Activated T-cell treated with anti-CD3 and anti-CD28 coated beads, Interleukin-2, amount 50 U/mL, for 24 hours (primary cell): ENCODE measurements around the gene TMEM217.

Experiments used
- DNase-seq: peaks from one replicate; pipeline ENCODE4 v3.0.0-alpha.2; 2020
- H3K27ac Mint-ChIP-seq: 2 replicates; pipeline ENCODE4 v1.8.0; 2020; ENCODE audit warnings: mild to moderate bottlenecking, mixed read lengths
- H3K27me3 Mint-ChIP-seq: 2 replicates; pipeline ENCODE4 v1.8.0; 2020; ENCODE audit warnings: mixed read lengths
- H3K36me3 Mint-ChIP-seq: 2 replicates; pipeline ENCODE4 v1.8.0; 2020; ENCODE audit warnings: low read depth, mixed read lengths
- H3K4me1 Mint-ChIP-seq: 2 replicates; pipeline ENCODE4 v1.8.0; 2020; ENCODE audit warnings: low read depth, mixed read lengths
- H3K4me3 Mint-ChIP-seq: 2 replicates; pipeline ENCODE4 v1.8.0; 2020; ENCODE audit warnings: mild to moderate bottlenecking, moderate library complexity, mixed read lengths
- H3K9me3 Mint-ChIP-seq: 2 replicates; pipeline ENCODE4 v1.8.0; 2020; ENCODE audit warnings: mixed read lengths

TMEM217 gene

DNA sequence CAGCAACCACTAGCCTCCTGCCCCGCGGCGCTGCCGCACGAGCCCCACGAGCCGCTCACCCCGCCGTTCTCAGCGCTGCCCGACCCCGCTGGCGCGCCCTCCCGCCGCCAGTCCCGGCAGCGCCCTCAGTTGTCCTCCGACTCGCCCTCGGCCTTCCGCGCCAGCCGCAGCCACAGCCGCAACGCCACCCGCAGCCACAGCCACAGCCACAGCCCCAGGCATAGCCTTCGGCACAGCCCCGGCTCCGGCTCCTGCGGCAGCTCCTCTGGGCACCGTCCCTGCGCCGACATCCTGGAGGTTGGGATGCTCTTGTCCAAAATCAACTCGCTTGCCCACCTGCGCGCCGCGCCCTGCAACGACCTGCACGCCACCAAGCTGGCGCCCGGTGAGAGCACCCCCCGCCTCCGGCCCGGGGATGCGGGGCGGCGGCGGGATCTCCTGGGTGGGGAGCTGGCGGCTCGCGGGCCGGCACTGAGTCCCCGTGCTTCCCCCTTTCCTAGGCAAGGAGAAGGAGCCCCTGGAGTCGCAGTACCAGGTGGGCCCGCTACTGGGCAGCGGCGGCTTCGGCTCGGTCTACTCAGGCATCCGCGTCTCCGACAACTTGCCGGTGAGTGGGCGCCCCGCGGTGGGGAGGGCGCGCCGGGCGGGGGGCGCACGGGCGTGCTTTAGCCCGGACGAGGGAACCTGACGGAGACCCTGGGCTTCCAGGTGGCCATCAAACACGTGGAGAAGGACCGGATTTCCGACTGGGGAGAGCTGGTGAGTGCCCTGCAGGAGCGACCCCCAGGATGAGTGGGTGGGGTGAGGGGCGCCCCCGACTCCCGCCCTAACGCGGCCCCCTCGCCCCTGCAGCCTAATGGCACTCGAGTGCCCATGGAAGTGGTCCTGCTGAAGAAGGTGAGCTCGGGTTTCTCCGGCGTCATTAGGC lies 87.4 kb downstream of the TMEM217 start:
- H3K27me3 Mint-ChIP-seq: no peaks in the 10 kb centered on the region
- H3K4me3 Mint-ChIP-seq: peak overlapping the region; percentile 91
- H3K36me3 Mint-ChIP-seq: peaks cover 52% of the 10 kb centered on the region
- DNase-seq: peak; percentile 79
- peaks cover 50% of the 10 kb centered on the region for H3K4me1 Mint-ChIP-seq
- peak overlapping the region; percentile 95 for H3K27ac Mint-ChIP-seq
- H3K9me3 Mint-ChIP-seq: no peaks in the 10 kb centered on the region

GRCh38 chr6:37169496-37170272 lies 88.3 kb downstream of the TMEM217 start, which contains the start of gene PIM1:
TSS of gene PIM1 (plus strand) at chr6:37170152. CDS start at chr6:37170576, 424 bp downstream.
- H3K9me3 Mint-ChIP-seq: no peaks in the 10 kb centered on the region
- peaks cover 44% of the 10 kb centered on the region for H3K36me3 Mint-ChIP-seq
- H3K27ac Mint-ChIP-seq: peak within 1 kb of the TSS; percentile 97
- H3K4me3 Mint-ChIP-seq: peak within 1 kb of the TSS; percentile 91
- no peaks in the 10 kb centered on the region for H3K27me3 Mint-ChIP-seq
- peaks cover 42% of the 10 kb centered on the region for H3K4me1 Mint-ChIP-seq
- DNase-seq: peak; percentile 99

DNA sequence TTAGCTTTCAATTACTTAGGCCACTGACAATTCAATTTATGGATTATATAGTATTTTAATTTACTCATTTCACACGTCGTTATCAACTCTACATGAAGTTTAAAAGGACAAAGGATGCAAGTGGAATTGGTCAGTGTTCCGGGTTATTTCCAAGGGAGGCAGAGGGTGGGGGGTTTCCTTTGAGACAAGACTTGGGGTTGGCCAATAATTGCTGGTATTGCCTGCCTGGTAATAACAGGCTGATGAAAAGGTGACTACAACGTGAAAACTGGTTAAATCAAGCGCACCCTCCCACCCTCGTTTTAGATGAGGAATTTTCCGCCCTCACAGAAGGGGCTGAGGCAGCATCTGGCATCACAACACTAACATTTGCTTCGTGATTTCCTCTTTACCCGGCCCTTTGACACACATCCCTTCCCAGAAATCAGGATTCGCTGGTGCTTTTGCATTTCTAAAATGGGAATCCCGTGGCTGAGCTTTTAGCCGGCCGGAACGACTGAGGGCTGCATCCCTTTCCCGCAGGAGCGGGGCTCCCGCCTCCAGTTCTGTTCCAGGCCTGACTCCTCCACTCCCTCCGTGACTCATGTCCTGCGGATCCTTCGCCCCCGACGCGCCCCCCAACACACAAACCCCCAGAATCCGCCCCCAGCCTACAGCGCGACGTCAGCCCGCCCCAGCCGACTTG lies 89.0 kb downstream of the TMEM217 start:
- no peaks in the 10 kb centered on the region for H3K9me3 Mint-ChIP-seq
- no peaks in the 10 kb centered on the region for H3K27me3 Mint-ChIP-seq
- peaks cover 38% of the 10 kb centered on the region for H3K4me1 Mint-ChIP-seq
- peak overlapping the region; percentile 97 for H3K27ac Mint-ChIP-seq
- H3K4me3 Mint-ChIP-seq: peak overlapping the region; percentile 90
- H3K36me3 Mint-ChIP-seq: peaks cover 37% of the 10 kb centered on the region
- no peak for DNase-seq

GRCh38 chr6:37168163-37168758 lies 89.7 kb downstream of the TMEM217 start:
- H3K27me3 Mint-ChIP-seq: no peaks in the 10 kb centered on the region
- H3K27ac Mint-ChIP-seq: peak overlapping the region; percentile 23
- H3K4me3 Mint-ChIP-seq: peak overlapping the region; percentile 90
- H3K9me3 Mint-ChIP-seq: no peaks in the 10 kb centered on the region
- peaks cover 30% of the 10 kb centered on the region for H3K36me3 Mint-ChIP-seq
- H3K4me1 Mint-ChIP-seq: peaks cover 31% of the 10 kb centered on the region
- DNase-seq: no peak

GRCh38 chr6:37162740-37163139 lies 95.2 kb downstream of the TMEM217 start:
- no peaks in the 10 kb centered on the region for H3K9me3 Mint-ChIP-seq
- no peaks in the 10 kb centered on the region for H3K27me3 Mint-ChIP-seq
- no peak for DNase-seq
- peaks cover 13% of the 10 kb centered on the region for H3K4me1 Mint-ChIP-seq
- H3K4me3 Mint-ChIP-seq: no peak overlapping the region
- H3K36me3 Mint-ChIP-seq: no peaks in the 10 kb centered on the region
- no peak overlapping the region for H3K27ac Mint-ChIP-seq
